NCI-H2029 treated with DMSO at 0.1 percent for 48 hours (cell line): ENCODE results near the gene CMC2.

ENCODE experiments used
- DNase-seq: peaks from one replicate; lab custom pipeline; 2025; lab: John Stamatoyannopoulos, UW

The CMC2 gene

DNA sequence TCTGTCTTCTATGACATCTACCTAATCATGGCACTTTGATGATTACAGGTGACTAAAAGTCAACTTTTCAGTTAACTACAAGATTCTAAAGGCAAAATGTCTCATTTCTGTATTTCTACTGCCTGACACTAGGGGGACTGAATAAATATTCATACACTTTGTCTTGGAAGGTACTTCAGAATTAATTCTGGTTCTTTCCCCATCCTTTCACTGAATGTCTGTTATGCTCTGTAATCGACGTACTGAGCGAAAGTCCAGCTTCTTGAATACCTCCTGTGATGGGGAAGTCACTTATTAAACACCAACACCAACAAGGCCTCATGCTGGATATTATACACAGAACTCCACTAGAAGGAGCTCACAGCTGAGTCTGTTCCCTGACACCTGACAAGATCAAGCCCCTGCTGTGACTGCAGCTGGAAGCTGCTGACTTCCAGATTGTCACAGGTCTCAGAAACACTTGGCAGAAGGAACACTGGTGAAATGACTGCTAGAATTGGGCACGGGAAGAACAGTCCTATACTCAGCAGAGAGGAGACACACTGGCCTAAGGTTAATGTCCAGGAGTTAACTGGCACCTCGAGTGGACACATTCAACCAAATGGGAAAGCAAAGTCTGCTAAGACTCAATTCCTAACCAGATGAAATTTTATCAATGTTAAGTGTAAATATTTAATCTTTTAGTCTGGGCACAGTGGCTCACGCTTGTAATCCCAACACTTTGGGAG, 31.9 kb downstream of the CMC2 start:
- DNase-seq = no peak

DNA sequence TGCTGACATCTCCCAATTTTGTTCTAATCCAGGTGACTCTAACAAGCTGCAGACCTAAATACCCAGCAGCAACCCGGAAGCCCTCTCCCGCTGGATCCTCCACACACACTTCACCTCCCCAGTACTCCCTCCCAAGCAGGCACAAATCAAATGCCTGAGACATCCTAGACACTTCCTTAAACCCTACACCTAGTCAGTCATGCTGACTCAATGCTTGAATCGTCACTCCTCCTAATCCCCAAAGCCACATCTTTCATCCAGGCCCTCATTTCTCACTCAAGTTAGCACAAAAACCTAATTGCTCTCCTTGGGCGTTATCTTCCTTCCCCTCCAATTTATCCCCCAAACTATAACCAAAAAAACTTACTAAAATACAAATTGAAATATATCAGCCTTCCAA, 32.7 kb downstream of the CMC2 start:
- DNase-seq = no peak

- no peak for DNase-seq
These were observed 34.1 kb downstream of the CMC2 start for GRCh38 chr16:80972611-80973010.

GRCh38 chr16:80971819-80972218, 34.9 kb downstream of the CMC2 start:
- no peak for DNase-seq

DNA sequence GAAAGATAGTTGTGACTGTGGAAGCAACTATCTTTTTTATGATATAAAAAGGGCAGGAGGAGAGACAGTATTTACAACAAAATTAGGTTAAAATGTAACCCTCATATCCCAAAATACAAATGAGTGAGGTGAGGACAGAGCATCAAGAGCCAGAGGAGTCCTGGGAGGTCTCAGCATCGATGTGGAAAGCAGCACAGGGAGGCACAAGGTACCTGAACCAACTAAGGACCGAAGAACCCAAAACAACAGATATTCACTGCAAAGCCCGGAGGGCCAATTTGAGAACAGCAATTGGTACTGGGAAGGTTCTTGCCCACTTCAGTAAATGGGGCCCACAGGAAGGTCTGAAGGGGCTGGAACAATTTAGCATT, 37.6 kb downstream of the CMC2 start:
- DNase-seq = no peak

DNA sequence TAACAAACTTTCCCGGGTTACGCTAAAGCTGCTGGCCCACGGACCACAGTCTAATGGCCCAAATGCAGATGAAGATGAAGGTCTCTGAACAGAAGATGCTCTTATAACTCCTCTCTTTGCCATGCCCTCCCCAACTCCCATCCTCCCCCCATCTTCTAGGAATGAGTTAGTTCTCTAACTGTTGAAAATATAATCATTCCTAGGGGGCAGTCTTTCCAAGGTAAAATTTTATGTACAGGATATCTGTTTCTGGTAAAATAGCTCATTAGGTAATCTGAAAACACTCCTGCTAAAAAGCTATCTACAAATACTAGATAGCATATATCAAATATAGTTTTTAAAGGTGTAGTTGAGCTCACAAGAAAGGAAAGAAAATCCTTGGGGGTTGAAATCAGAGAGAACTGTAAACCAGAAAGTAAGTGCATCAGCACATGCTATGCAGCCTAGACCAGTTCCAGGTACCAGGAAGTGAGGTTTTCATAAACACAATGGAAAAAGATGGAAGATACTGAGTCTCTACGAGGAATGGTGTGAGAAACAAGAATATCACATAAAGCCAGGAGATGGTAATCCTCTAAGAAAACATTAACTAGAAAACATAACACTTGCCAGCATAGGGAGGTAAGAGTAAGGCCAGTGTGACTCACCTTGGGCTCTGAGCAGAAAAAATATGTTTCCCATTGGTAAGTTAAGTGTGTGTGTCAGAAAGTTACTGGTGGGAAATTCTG, 38.1 kb downstream of the CMC2 start:
- DNase-seq = no peak

DNA sequence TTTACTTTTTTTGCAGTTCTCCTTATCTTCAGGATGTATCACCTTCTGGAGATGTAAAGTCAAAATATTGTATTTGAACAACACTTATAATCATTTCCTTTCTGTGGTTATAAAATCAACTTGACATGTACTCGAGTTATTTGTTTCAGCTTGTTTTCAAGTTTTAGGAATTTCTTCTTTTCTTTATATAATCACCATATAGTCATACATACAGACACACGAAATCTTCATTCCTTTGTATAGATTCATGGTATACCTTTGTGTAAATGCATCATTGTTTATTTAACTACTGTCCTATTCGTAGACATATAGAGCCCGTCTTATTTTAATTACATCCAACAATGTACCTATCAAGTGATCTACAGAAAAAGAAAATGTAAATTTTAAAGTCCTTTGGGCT, 40.1 kb downstream of the CMC2 start:
- no peak for DNase-seq

DNA sequence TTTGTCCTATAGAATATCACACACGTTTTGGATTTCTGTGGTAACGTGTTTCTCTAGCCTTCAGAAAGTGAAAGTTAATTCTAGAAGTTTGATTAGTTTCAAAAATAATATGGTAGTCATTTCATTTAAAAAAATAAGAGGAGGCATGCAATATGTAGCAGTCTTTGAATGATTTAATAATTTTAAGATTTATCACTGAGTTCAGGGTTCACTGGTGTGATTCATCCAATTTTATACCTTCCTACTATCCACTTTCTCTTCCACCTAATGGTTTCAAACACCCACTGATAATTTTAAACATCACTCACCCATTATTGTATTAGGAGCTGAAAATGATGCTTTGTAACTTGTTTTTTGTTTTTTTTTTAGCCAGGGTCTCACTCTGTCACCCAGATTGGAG, 42.3 kb downstream of the CMC2 start:
- DNase-seq = no peak

DNA sequence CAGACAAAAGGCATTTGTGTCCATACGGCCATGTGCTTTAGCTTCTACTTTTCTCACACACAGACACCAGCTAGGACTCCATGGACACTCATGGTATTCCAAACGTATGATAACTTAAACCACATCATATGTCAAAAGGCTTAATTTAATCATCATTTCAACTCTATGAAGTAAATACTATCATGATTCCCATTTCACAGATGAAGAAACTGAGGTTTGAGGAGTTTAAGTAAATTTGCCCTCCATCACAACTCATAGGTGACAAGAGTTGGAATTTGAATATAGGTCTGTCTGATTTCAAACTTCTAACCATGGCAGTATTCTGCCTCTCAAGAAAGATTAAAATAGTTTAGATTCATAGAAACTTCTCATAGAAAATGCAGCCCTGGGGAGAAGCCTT, 43.8 kb downstream of the CMC2 start:
- no peak for DNase-seq

GRCh38 chr16:80958284-80958683, 48.4 kb downstream of the CMC2 start:
- DNase-seq = no peak

- DNase-seq = no peak
These were observed 51.7 kb downstream of the CMC2 start for GRCh38 chr16:80954985-80955384.

GRCh38 chr16:80948886-80949493, 57.7 kb downstream of the CMC2 start:
- no peak for DNase-seq

GRCh38 chr16:80947708-80948625, 58.7 kb downstream of the CMC2 start:
- no peak for DNase-seq

DNA sequence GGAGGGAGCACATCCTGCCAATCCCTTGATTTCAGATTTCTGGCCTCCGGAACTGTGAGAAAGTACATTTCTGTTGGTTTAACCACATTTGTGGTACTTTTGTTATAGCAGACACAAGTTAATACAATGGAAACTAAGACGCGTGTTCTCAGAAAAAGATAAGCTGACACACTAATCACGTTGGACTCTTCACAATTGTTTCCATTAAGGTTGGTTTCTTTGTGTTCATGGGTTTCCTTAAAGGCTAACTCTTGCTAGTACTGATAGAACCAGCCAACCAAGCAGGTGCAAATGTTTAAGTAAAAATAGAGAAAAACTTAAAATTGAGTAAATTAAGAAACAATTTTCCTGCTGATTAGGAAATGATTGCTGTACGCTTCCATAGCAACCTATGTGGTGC, 59.4 kb downstream of the CMC2 start:
- no peak for DNase-seq

GRCh38 chr16:80946481-80946880, 60.2 kb downstream of the CMC2 start:
- DNase-seq = no peak

GRCh38 chr16:80940069-80940856, 66.4 kb downstream of the CMC2 start:
- no peak for DNase-seq

GRCh38 chr16:80938879-80939260, 67.8 kb downstream of the CMC2 start:
- DNase-seq = no peak

GRCh38 chr16:80938004-80938878, 68.4 kb downstream of the CMC2 start:
- no peak for DNase-seq

GRCh38 chr16:80936410-80936809, 70.3 kb downstream of the CMC2 start:
- DNase-seq = no peak

DNA sequence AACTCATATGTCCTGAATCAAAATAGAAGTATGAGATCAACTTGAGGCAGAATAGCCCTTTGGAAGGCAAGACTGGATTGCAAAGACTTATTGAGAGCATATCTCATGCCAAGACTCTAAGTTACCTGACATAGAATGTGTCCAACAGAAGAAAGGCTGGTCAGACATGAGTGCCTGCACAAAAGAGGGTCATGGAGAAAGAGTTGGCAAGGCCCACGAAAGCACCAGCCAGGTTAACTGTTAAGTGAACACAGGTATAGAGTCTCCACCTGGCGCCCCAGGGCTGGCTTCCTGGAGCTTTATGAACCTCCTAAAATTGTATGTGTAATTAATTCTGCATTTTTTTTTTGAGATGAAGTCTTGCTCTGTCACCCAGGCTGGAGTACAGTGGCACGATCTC, 71.0 kb downstream of the CMC2 start:
- no peak for DNase-seq

DNA sequence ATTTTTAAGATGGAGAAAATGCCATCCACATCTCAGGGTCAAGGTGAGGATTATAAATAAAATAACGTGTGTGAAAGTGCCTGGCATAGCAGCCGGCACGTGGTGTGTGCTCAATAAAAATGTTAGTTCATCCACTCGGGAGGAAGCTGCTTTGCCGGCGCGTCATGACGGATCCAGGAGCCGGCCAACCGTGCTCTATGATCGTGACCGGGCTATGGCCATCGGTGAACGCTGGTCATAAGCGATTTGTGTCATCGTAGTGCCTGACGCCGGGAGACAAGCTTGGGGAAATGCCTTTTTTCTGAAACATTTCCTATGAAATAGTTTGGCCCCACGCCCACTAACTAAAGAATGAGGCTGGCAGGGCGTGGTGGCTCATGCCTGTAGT, 74.0 kb downstream of the CMC2 start:
- no peak for DNase-seq
